ENCODE data around the gene FZD2. TPM values are rescaled to one million over a fixed set of nuclear protein-coding genes. Genes with fewer than 3 reads are reported as not detected.
A peak's percentile ranks its signal among the peaks of the same experiment; 100 is the strongest.
"Not testable (repeated sequence)": the region's sequence is repeated elsewhere in the genome, so short reads cannot be mapped to it uniquely, and the experiment has no call there.

The FZD2 gene
- total RNA-seq, 1 experiment from 2014 or later, result 12.8 TPM

DNA sequence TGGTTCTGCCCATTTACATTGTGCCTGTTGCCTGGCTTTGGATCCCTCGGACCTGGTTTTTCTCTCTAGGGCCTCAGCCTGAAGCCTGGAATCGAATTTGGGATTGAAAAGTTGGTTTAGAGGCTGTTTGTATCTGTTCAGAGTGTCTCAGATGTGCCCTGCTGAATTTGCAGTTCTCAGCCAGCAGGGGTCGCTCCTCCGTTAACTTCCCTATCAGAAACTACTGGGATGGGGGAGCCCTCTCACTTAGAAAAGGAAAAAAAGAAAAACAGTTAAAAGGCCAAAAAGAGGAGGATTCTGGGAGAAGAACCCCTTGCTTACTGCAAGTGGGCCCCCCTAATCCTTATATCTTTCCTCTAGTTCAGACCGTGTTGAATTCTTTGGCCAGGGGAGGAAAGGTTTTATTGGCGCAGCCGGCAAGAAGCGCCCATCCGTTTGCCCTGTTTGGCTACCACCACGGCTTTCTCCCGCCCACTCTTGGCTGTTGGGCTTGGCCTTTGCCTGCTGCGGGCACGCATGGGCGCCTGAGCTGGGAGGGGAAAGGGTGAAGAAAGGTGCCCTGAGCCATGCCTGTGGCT lies 8.7 kb downstream of the FZD2 start:
- no peaks in the 10 kb centered on the region for H3K9me2 ChIP-seq (ENCODE audit: insufficient read depth)
- no peak overlapping the region for H3K4me2 ChIP-seq (ENCODE audit: low read length)
- TF ChIP-seq EZH2 (IDR thresholded peaks at IDR 0.05), result no peak
- TF ChIP-seq, protein P1, sequence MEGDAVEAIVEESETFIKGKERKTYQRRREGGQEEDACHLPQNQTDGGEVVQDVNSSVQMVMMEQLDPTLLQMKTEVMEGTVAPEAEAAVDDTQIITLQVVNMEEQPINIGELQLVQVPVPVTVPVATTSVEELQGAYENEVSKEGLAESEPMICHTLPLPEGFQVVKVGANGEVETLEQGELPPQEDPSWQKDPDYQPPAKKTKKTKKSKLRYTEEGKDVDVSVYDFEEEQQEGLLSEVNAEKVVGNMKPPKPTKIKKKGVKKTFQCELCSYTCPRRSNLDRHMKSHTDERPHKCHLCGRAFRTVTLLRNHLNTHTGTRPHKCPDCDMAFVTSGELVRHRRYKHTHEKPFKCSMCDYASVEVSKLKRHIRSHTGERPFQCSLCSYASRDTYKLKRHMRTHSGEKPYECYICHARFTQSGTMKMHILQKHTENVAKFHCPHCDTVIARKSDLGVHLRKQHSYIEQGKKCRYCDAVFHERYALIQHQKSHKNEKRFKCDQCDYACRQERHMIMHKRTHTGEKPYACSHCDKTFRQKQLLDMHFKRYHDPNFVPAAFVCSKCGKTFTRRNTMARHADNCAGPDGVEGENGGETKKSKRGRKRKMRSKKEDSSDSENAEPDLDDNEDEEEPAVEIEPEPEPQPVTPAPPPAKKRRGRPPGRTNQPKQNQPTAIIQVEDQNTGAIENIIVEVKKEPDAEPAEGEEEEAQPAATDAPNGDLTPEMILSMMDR (IDR thresholded peaks at IDR 0.05 in 2 of 3, conservative IDR thresholded peaks at IDR 0.05 in 1 of 3; ENCODE audit: borderline replicate concordance in 1 of 3, insufficient read depth in 1 of 3, low read depth in 2 of 3, low read length in 2 of 3), result peak; percentile 13 to 84 (median 67); a peak in 4 of 6 replicates
- H3K27me3 ChIP-seq (ENCODE audit: insufficient read depth, low read length), result no peaks in the 10 kb centered on the region
- H3K27ac ChIP-seq (ENCODE audit: low read depth, low read length), result no peak overlapping the region
- BruUV-seq (replicated peaks), result no TSS peak
- H3K79me2 ChIP-seq (ENCODE audit: insufficient read depth, low read length), result no peaks in the 10 kb centered on the region
- H3K9me3 ChIP-seq (ENCODE audit: control insufficient read depth in 1 of 2, insufficient read depth in 1 of 2, low read depth in 1 of 2, low read length in 2 of 2), result peaks cover 4 to 5% of the 10 kb centered on the region in 2 experiments; a peak in 2 of 4 replicates
- intact Hi-C loops (cut with micrococcal nuclease), result no loop called here
- ChIA-PET RAD21 (ENCODE audit: low non-redundant PET in 1 of 2, low total read pairs in 2 of 2, uncharacterized antibody in 2 of 2, unreplicated experiment in 2 of 2) (no interaction called here), CTCF (interaction anchor here (0.7 kb wide), 1 partner anchor 12 kb away, joined by 7 read pairs; no protein-coding TSS in a partner anchor), POLR2A (no interaction called here)
- H3K36me3 ChIP-seq (ENCODE audit: control insufficient read depth in 1 of 2, insufficient read depth in 2 of 2, low read length in 2 of 2), result no peaks in the 10 kb centered on the region
- DNase-seq (ENCODE audit: low read depth, low spot score), result no peak
- no peaks in the 10 kb centered on the region for H3K4me1 ChIP-seq (ENCODE audit: control insufficient read depth in 1 of 2, insufficient read depth in 2 of 2, low read length in 2 of 2)
- no peak overlapping the region for H3K4me3 ChIP-seq (replicated peaks in 1 of 2; ENCODE audit: low read depth in 1 of 2, low read length in 2 of 2)
- peak; percentile 70 for ATAC-seq
- H3K9ac ChIP-seq (ENCODE audit: low read length), result no peak overlapping the region
- no peaks in the 10 kb centered on the region for H4K20me1 ChIP-seq (ENCODE audit: insufficient read depth)
- H2AFZ ChIP-seq (ENCODE audit: low read depth, low read length, poor library complexity, severe bottlenecking), result no peak overlapping the region

DNA sequence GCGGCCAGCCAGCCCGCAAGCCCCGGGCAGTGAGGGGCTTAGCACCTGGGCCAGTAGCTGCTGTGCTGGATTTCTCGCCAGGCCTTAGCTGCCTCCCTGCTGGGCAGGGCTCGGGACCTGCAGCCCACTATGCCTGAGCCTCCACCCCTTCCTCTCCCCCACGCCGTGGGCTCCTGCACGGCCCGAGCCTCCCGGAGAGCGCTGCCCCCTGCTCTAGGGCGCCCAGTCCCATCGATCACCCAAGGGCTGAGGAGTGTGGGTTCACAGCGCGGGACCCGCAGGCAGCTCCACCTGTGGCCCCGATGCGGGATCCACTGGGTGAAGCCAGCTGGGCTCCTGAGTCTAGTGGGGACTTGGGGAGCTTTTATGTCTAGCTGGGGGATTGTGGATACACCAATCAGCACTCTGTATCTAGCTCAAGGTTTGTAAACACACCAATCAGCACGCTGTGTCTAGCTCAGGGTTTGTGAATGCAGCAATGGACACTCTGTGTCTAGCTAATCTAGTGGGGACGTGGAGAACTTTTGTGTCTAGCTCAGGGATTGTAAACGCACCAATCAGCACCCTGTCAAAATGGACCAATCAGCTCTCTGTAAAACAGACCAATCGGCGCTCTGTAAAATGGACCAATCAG lies 11.1 kb downstream of the FZD2 start:
- H3K4me1 ChIP-seq (ENCODE audit: control insufficient read depth in 1 of 2, insufficient read depth in 2 of 2, low read length in 2 of 2); DNase-seq (ENCODE audit: low read depth, low spot score); RAD21 ChIA-PET (ENCODE audit: low non-redundant PET in 1 of 2, low total read pairs in 2 of 2, uncharacterized antibody in 2 of 2, unreplicated experiment in 2 of 2); H3K27ac ChIP-seq (ENCODE audit: low read depth, low read length); H3K4me3 ChIP-seq (replicated peaks in 1 of 2; ENCODE audit: low read depth in 1 of 2, low read length in 2 of 2); H3K4me2 ChIP-seq (ENCODE audit: low read length); H3K9me2 ChIP-seq (ENCODE audit: insufficient read depth); POLR2A ChIA-PET; intact Hi-C loops (cut with micrococcal nuclease); BruUV-seq (replicated peaks); H3K27me3 ChIP-seq (ENCODE audit: insufficient read depth, low read length); H3K36me3 ChIP-seq (ENCODE audit: control insufficient read depth in 1 of 2, insufficient read depth in 2 of 2, low read length in 2 of 2); CTCF ChIA-PET; H3K79me2 ChIP-seq (ENCODE audit: insufficient read depth, low read length); H3K9ac ChIP-seq (ENCODE audit: low read length); H3K9me3 ChIP-seq (ENCODE audit: control insufficient read depth in 1 of 2, insufficient read depth in 1 of 2, low read depth in 1 of 2, low read length in 2 of 2); ATAC-seq; H4K20me1 ChIP-seq (ENCODE audit: insufficient read depth); H2AFZ ChIP-seq (ENCODE audit: low read depth, low read length, poor library complexity, severe bottlenecking): not testable (repeated sequence)

Measured in HCT116 (cell line).